MM.1S (cell line): ENCODE results near the gene ALDH3B2.

Experiments used
- EZH2 ChIP-seq: fragments of 300-600 bp; sonication (generic); optimal IDR thresholded peaks from 2 replicates; pipeline ENCODE3; 2017; ENCODE audit warnings: low read depth, mild to moderate bottlenecking, antibody characterized with exemption, low read length, mixed read lengths
- EZH2phosphoT487 ChIP-seq: fragments of 300-600 bp; sonication (generic); IDR thresholded peaks from 2 replicates; pipeline ENCODE4 v1.6.1; 2018; ENCODE audit warnings: antibody characterized with exemption, low read length
- TF ChIP-seq, protein P1 (sequence below): fragments of 300-600 bp; sonication (generic); IDR thresholded peaks from 2 replicates; pipeline ENCODE4 v1.5.1; 2016; ENCODE audit warnings: antibody characterized with exemption, low read length, mixed read lengths

DNA sequence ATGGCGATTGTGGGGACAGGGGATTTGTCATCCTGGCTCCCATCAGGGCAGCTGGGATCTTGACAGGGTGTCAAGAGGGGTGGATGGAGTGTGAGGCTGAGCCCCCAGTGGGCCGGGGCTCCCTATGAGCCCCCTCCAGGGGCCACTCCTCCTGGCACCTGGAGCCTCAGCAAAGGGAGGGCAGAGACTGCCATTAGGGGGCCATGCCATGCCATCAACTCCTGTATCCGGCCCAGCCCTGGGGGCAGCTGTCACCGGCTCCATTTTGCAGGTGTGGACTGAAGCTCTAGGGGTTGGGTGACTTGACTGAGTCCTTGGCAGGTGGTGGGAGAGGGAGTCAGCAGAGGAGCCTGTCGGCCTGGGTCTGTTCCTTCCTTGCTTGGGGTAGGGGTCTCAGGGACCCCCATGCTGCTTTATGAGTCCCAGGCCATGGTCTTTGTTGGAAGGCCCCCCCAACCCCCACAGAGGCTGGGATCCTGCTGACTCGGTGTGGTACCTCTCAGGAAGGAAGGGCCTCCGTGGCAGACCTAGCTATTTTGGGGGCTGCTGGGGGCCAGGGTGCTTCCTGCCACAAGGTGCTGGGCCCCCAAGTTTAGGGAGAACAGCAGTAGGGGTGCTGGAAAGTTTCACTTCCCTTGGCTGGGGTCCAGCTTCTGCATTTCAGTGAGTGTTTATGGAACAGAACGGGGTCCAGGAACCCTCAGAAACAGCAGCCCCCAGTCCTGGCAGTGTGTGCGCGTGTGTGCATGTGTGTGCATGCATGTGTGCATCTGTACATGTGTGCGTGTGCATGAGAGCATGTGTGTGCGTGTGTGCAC is 25.4 kb downstream of the ALDH3B2 start:
- TF ChIP-seq EZH2 = no peak
- TF ChIP-seq, protein P1, sequence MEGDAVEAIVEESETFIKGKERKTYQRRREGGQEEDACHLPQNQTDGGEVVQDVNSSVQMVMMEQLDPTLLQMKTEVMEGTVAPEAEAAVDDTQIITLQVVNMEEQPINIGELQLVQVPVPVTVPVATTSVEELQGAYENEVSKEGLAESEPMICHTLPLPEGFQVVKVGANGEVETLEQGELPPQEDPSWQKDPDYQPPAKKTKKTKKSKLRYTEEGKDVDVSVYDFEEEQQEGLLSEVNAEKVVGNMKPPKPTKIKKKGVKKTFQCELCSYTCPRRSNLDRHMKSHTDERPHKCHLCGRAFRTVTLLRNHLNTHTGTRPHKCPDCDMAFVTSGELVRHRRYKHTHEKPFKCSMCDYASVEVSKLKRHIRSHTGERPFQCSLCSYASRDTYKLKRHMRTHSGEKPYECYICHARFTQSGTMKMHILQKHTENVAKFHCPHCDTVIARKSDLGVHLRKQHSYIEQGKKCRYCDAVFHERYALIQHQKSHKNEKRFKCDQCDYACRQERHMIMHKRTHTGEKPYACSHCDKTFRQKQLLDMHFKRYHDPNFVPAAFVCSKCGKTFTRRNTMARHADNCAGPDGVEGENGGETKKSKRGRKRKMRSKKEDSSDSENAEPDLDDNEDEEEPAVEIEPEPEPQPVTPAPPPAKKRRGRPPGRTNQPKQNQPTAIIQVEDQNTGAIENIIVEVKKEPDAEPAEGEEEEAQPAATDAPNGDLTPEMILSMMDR = no peak
- TF ChIP-seq EZH2phosphoT487 = no peak
